Hindlimb muscle (tissue), 1 donor: ENCODE data around the gene TROAP. TPM values are rescaled to one million over a fixed set of nuclear protein-coding genes. Genes with fewer than 3 reads are reported as not detected.
"Not testable (repeated sequence)": the region's sequence is repeated elsewhere in the genome, so short reads cannot be mapped to it uniquely, and the experiment has no call there.

Source experiments
- DNase-seq: peaks from one replicate; pipeline ENCODE4 v3.0.0-alpha.2; 2013
- polyA plus RNA-seq: library from polyadenylated mRNA; unstranded; fragments of 120-200 nt; gene quantifications from one replicate; pipeline ENCODE4 v1.2.1, GENCODE V29; 2013; ENCODE audit not compliant: insufficient read length

Gene TROAP
- polyA plus RNA-seq, 1 donor, result 10.0 TPM

- DNase-seq, result peak; percentile 68
These were observed 46.5 kb downstream of the TROAP start for GRCh38 chr12:49369411-49370145.

GRCh38 chr12:49370539-49370938, 47.5 kb downstream of the TROAP start:
- DNase-seq, result no peak

- no peak for DNase-seq
These were observed 52.4 kb downstream of the TROAP start for GRCh38 chr12:49375406-49375805.

- no peak for DNase-seq
These were observed 54.3 kb downstream of the TROAP start for GRCh38 chr12:49377386-49377785.

- not testable (repeated sequence) for DNase-seq
These were observed 57.1 kb downstream of the TROAP start for GRCh38 chr12:49380184-49380583.

Other genes with a start within 250 kb of the TROAP start
- 0.84 TPM for gene DHH, start 228.5 kb upstream of the TROAP start, polyA plus RNA-seq
- gene LMBR1L, start 212.4 kb upstream of the TROAP start, polyA plus RNA-seq, result 50.3 TPM
- 835 TPM for gene TUBA1B, start 191.9 kb upstream of the TROAP start, polyA plus RNA-seq
- 757 TPM for gene TUBA1A, start 134.2 kb upstream of the TROAP start, polyA plus RNA-seq
- 53.7 TPM for gene TUBA1C, start 58.2 kb upstream of the TROAP start, polyA plus RNA-seq
- gene PRPH, start 28.1 kb upstream of the TROAP start, polyA plus RNA-seq, result 1.4 TPM
- not detected for gene C1QL4, start 13.9 kb downstream of the TROAP start, polyA plus RNA-seq
- 0.39 TPM for gene DNAJC22, start 23.6 kb downstream of the TROAP start, polyA plus RNA-seq
- 27.2 TPM for gene SPATS2, start 44.2 kb downstream of the TROAP start, polyA plus RNA-seq
- gene KCNH3, start 215.8 kb downstream of the TROAP start, polyA plus RNA-seq, result 2.0 TPM
- 59.6 TPM for gene MCRS1, start 244.9 kb downstream of the TROAP start, polyA plus RNA-seq